Measurements from ENCODE around the gene CLEC14A.

CLEC14A gene

DNA sequence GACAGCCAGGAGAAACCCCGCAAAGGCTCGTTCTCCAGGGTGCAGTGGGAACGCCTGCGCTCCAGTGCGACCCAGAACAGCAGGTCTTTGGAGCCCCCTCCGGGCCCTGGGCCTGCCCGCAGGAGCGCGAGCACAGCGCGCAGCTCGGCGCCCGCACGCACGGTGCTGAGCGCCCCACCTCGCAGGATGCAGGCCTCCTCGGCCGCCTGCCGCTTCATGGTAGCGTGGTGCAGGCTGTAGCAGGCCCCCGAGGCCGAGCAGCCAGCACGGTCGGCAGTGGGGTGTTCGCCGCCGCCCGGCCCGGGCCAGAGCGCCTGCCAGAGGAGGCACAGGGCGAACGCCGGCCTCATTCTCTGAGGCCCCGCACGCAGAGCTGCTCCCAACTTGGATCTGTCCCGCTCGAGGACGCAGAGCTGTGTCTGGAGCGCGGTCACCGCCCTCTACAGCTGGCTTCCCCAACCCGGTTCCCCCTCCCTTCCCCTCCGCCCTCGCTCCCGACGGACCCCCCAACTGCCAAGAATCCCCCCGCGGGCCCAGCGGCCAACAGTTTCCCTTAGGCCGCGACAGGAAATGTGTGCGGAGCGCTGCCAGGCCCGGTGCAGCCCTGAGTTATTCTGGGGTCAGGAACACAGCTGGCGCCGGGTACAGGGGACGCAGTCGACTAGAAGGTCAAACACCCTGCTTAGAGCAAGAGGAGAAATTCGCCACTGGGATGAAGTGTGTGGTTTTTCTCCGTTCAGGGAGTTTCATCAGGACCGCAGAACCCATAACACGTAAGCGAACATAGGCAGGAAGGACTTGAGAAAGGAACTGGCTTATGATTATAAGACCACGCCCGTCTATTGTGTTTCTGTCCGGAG is at the start of gene CLEC14A:
CLEC14A (minus strand) TSS at position 421 of the 860 bp plus-strand sequence; CDS start at position 350, 71 bp downstream.
- DNase-seq = no peak

DNA sequence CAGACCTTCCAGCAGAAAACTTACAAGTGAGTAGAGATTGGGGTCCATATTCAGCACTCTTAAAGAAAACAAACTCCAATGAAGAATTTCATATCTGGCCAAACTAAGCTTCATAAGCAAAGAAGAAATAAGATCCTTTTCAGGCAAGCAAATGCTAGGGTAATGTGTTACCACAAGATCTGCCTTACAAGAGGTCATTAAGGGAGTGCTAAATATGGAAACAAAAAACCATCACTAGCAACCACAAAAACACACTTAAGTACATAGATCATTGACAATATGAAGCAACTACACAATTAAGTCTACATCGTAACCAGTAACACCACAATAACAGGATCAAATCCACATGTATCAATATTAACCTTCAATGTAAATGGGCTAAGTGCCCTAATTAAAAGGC is 47.1 kb upstream of the CLEC14A start:
- no peak for DNase-seq

DNA sequence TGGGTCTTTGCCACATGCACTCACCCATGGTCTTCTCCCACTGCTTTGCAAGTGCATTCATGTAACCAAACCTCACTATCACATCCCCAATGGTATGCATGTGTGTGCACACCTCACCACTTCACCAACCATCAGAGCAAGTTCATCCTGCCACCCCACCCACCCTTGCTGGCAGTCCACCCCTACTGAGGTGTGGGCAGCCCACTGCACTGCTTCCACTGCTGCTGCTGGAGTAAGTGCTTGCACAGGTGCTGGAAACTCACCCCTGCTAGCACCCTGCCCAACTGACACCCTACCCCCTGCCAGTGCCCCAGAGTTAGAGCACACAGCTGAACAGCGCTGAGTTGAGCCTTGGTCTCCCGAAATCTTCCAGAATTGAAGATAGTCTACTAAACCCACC is 46.1 kb upstream of the CLEC14A start:
- no peak for DNase-seq

DNA sequence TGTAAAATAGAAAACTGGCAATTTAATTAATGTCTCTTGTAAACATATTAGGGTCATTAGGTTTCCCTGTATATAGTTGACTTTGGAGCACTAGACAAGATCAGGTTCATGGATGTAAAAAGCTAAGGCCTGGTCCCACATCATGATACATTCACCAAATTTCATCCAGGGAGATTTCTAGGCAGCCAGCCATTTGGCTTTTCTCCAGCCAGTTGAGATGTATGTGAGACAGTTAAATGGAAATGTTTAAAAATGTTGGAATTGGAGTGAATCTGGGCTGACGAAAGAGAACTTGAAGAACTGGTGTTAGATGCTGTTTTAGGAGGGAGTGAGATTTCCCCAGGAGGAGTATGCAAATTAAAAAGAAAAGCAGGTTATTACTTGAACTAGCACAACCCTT is 41.8 kb upstream of the CLEC14A start:
- DNase-seq = no peak

GRCh38 chr14:38291681-38292467 is 36.0 kb upstream of the CLEC14A start:
- no peak for DNase-seq

DNA sequence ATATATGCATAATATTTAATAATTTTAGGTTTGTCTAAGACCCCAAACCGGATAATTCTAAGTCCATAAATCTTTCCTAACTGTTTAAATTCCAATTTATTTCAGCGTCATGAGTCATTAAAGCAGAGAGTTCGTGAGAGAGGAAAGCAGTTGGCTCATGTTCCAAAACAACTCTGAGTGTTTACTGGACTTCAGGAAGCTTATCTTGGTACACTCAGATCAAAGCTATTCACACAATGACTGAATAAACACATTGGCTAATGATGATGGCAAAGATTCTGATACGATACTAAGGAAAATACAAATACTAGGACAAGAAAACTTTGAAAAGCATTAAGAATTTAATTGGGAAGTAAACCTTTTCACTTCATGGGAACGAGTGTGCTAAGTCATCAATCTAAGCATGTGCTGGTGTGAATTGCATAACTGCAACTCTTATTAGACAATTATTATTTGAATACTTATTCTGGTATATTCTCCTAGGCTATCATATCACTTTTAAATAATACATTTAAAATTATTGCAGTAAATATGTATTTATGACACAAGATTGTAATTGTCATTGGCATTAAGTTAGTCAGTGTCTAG is 34.8 kb upstream of the CLEC14A start:
- no peak for DNase-seq

DNA sequence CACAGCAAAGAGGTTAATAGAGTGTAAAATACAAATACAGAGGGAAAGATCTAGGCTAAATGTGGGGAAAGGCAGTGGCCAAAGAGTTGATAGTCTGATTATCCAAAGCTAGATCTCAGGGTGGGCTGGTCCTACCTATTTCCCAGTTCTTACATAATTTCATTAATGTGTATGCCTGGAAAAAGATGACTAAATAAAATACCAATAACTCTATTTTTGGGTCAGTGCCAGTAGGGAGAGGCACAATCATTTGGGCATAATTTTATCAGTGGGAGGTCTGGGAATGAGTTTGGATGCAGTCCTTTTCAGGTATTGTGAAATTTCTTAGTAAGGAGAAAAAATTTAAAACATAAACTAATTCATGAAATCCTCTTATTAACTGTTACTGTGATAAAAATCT is 30.6 kb upstream of the CLEC14A start:
- no peak for DNase-seq

DNA sequence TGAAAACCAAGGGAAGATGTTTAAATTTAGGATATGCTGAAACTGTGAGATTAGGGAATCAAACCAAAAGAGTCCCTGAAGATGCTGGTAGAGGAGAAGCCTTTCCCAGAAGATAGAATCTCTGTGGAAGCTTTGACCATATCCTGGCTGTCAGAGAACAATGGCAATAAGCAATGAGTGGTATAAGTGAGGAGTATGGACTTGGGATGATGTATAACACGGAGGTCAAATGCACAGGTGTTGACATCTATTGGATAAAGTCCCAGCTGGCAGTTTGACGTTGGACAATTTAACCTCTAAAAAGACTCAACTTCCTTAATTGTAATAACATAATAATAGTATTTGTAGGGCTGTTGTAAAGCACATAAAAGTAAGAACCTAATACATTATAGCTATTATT is 30.1 kb upstream of the CLEC14A start:
- no peak for DNase-seq

- no peak for DNase-seq
Observed at GRCh38 chr14:38282936-38283335, 27.0 kb upstream of the CLEC14A start.

DNA sequence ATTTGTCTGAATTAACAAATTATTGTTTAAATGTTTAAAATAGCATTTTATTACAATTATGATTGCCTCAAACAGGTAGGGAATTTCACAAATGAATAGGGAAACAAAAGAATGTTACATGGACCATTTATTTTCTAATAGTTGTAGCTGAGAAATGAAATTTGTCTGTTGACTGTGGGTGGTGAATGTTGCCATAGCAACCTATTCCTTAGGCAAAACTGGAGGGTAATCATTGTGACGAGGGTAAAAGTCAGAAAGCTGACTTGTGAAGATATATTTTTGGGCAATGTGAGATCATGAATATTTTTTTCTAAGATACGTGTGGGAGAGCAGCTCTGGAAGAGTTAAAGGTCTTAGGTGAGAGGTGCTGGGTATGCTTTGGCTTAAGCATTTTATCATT is 24.2 kb upstream of the CLEC14A start:
- DNase-seq = no peak

- DNase-seq = no peak
Observed at GRCh38 chr14:38279572-38279971, 23.7 kb upstream of the CLEC14A start.

- no peak for DNase-seq
Observed at GRCh38 chr14:38278035-38278434, 22.1 kb upstream of the CLEC14A start.

- no peak for DNase-seq
Observed at GRCh38 chr14:38262844-38263243, 7.0 kb upstream of the CLEC14A start.

GRCh38 chr14:38261620-38262019 is 5.7 kb upstream of the CLEC14A start:
- DNase-seq = no peak

DNA sequence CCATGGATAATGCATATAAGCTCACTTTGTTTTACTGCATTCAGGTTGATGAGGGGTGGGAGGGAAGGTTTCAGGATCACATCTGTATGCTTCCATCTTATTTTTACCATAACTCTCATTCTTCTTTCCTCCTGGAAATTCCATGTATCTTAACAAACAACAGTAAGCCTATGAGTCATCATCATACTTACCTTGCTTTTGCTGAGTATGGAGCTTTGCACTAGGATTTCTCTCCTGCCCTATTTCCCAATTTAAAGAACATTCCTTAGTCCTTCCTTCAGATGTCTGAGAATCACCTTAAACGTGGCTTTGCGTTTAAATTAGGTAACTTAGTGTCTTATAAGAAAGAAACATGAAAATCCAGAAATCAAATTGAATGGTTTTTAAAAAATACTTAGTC is 1.6 kb upstream of the CLEC14A start:
- DNase-seq = no peak

- no peak for DNase-seq
Observed at GRCh38 chr14:38256533-38256840, 594 bp upstream of the CLEC14A start.

- DNase-seq = no peak
Observed at GRCh38 chr14:38255408-38255672, 553 bp downstream of the CLEC14A start.

DNA sequence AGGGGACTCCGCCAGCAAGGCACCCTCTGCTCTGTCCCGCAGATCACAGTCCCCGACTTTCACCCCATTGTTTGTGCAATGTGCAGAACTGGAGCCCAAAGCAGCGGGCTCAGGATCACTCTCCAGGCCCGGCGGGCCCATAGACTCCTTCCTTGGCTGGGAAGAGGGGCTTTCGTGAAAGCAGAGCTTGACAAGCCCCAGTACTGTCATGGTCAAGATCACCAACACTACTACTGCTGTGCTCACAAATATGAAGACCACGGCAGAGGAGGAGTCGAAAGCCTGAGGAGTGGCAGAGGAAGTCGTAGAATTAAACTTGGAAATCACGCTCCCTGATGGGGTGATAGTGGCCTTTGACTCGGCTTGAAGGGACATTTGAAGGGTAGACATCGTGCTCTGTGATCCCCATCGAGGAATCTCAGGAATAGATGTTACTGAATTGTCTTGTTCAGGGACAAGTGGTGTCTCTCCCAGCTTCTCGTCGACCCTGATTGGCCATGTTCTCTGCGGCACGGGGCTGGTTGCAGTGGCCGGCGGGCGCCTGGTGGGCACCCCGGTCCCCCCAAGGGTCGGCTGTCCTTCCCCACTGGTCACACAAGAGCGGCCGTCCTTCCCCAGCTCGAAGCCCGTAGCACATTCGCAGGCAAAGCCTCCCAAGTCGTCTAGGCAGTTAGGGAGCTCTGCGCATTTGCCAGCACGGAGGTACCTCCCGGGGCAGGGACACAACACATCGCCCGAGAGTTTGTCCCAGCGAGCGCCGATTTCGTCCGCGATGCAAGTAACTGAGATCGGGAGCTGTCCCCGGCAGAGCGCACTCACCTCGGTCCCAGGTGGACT is 1.1 kb downstream of the CLEC14A start:
- DNase-seq = no peak

DNA sequence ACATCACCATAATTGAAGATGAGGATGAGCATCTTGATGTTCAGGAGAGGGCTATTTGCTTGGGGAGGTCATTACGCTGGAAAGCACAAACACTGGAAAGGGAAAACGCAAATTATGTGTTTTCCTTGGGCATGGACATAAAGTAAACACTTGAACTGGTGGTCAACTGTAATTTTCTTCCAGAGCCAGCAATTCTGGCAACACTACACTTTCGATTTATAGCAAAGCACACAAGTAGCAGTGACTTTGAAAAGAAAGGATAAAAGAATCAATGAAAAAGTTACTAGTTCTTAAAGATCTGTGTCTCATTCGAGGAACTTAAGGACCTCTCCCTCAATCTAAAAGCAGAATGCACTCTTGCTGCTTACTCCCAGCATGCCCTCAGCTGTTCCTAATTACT is 2.2 kb downstream of the CLEC14A start:
- DNase-seq = no peak

DNA sequence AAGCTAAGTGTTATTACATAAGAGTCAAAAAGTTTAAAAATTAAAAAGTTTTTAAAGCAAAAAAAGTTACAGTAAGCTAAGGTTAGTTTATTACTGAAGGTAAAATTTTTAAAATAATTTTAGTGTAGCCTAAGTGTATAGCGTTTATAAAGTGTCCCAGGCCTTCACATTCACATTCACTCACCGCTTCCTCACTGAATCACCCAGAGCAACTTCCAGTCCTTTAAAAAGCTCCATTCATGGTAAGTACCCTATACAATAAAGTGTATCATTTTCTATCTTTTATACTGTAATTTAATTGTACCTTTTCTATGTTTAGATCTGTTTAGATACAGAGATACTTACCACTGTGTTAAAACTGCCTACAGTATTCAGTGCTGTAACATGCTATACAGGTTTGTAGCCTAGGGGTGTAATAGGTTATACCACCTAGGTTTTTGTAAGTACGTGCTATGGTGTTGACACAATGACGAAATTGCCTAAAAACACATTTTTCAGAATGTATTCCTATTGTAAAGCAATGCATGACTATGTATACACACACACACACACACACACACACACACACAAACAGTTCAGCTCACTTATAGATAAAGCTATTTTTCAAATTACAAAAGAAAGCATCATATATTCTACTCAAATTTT is 3.7 kb downstream of the CLEC14A start:
- no peak for DNase-seq

DNA sequence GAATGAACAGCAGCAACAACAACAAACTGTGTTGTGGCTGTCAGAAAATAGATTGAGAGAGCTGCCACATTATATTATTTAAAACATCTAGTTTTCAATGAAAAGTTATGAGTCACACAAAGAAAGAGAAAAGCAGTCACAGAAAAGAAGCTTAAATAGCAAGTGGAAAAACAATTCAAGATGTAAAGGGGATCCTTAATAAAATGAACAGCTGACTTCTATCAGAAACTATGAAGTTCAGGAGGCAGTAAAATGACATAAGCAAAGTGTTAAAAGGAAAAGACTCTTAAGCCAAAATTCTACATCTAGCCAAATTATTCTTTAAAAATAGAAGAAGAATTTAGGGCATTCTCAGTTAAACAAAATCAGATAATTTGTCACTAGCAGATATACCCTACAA is 5.6 kb downstream of the CLEC14A start:
- no peak for DNase-seq

DNA sequence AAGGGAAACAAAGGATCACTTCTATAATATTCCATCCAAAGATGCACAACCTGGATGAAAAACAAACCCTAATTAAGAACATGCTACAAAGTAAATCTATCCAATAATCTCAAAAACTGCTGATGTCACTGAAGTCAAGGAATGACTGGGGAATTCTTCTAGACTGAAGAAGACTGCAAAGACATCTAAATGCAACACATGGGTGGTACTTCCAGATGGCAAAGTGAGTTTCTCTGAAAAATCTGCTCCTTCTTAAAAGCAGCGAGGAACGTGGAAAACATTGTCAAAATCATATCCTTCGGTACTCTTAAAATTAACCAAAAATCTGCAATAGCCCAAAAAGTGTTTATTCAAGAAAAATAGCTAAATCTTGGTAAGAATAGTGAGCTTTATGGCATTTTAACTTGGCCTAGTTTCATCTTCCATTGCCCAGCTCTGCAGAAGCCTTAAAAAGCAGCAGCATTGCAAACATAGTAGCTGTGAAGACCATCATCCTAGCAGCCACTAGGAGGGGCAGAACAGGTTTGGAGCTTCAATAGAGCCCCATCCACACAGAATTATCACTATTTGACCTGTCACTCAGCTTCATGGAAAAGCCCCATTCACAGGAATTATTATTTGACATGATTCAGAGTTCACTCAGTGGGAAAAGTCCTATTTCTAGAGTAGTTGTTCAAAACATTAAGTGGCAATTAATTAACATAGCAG is 7.4 kb downstream of the CLEC14A start:
- DNase-seq = peak in 1 of 2 experiments; percentile 8
